SK-N-SH treated with all-trans-retinoic acid at 6 μM for 48 hours (cell line): ENCODE measurements around the gene GATA5.

ENCODE experiments used
- ATAC-seq: fragments of 200-7000 bp; cut with Tn5 transposase; 3 replicates; pipeline ENCODE4 v1.9.1; 2020; ENCODE audit warnings: mild to moderate bottlenecking, moderate library complexity
- ARNTL ChIP-seq: fragments of 450-650 bp; formaldehyde crosslinking; IDR thresholded peaks from 2 replicates; pipeline ENCODE4 v1.5.0; 2020; ENCODE audit warnings: low read depth, mild to moderate bottlenecking, moderate library complexity, borderline replicate concordance
- BACH2 ChIP-seq: fragments of 250-450 bp; sonication (Bioruptor Pico); IDR thresholded peaks from 2 replicates; pipeline ENCODE4 v1.9.0; 2021; ENCODE audit warnings: mild to moderate bottlenecking, borderline replicate concordance
- CSDC2 ChIP-seq: fragments of 250-450 bp; sonication (Bioruptor Pico); IDR thresholded peaks from 2 replicates; pipeline ENCODE4 v1.5.0; 2020; ENCODE audit warnings: mild to moderate bottlenecking, moderate library complexity
- ESRRG ChIP-seq: fragments of 250-450 bp; sonication (Bioruptor Pico); IDR thresholded peaks from 2 replicates; pipeline ENCODE4 v1.6.1; 2021; ENCODE audit warnings: mild to moderate bottlenecking
- GLIS3 ChIP-seq: fragments of 250-450 bp; sonication (Bioruptor Pico); IDR thresholded peaks from 2 replicates; pipeline ENCODE4 v1.5.0; 2020; ENCODE audit warnings: mild to moderate bottlenecking, moderate library complexity
- ISL1 ChIP-seq: fragments of 250-450 bp; sonication (Bioruptor Pico); IDR thresholded peaks from 2 replicates; pipeline ENCODE4 v2.1.2; 2022; ENCODE audit warnings: mild to moderate bottlenecking, moderate library complexity
- OSR1 ChIP-seq: fragments of 250-450 bp; sonication (Bioruptor Pico); IDR thresholded peaks from 2 replicates; pipeline ENCODE4 v1.8.0; 2022; ENCODE audit warnings: moderate library complexity, mild to moderate bottlenecking, inconsistent platforms
- PPARA ChIP-seq: fragments of 250-450 bp; sonication (Bioruptor Pico); IDR thresholded peaks from 2 replicates; pipeline ENCODE4 v1.5.0; 2020; ENCODE audit warnings: mild to moderate bottlenecking, borderline replicate concordance
- RARB ChIP-seq: fragments of 250-450 bp; sonication (Bioruptor Pico); IDR thresholded peaks from 2 replicates; pipeline ENCODE4 v1.8.0; 2021; ENCODE audit warnings: mild to moderate bottlenecking, moderate library complexity
- SNAI2 ChIP-seq: fragments of 250-450 bp; sonication (Bioruptor Pico); IDR thresholded peaks from 2 replicates; pipeline ENCODE4 v1.5.0; 2020; ENCODE audit warnings: mild to moderate bottlenecking, moderate library complexity
- TCF4 ChIP-seq: fragments of 250-450 bp; sonication (Bioruptor Pico); IDR thresholded peaks from 2 replicates; pipeline ENCODE4 v1.8.0; 2021; ENCODE audit warnings: mild to moderate bottlenecking, moderate library complexity, borderline replicate concordance
- TOX ChIP-seq: fragments of 250-450 bp; sonication (Bioruptor Pico); IDR thresholded peaks from 2 replicates; pipeline ENCODE4 v1.8.0; 2021; ENCODE audit warnings: mild to moderate bottlenecking, moderate library complexity, borderline replicate concordance
- ZC3H10 ChIP-seq: fragments of 250-450 bp; sonication (Bioruptor Pico); IDR thresholded peaks from 2 replicates; pipeline ENCODE4 v1.5.1; 2021; ENCODE audit warnings: mild to moderate bottlenecking, moderate library complexity
- ZFP30 ChIP-seq: fragments of 450-650 bp; formaldehyde crosslinking; IDR thresholded peaks from 2 replicates; pipeline ENCODE4 v1.5.0; 2022; ENCODE audit warnings: mild to moderate bottlenecking, moderate library complexity
- ZNF565 ChIP-seq: fragments of 450-650 bp; formaldehyde crosslinking; conservative IDR thresholded peaks from 2 replicates; pipeline ENCODE4 v1.5.0; 2020; ENCODE audit warnings: low read depth, mild to moderate bottlenecking, moderate library complexity
- ZNF70 ChIP-seq: fragments of 450-650 bp; formaldehyde crosslinking; IDR thresholded peaks from 2 replicates; pipeline ENCODE4 v1.5.0; 2020; ENCODE audit warnings: mild to moderate bottlenecking, moderate library complexity
- ZNF8 ChIP-seq: fragments of 450-650 bp; formaldehyde crosslinking; IDR thresholded peaks from 2 replicates; pipeline ENCODE4 v1.5.0; 2020; ENCODE audit warnings: mild to moderate bottlenecking, moderate library complexity
- TF ChIP-seq, protein P1 (sequence below): fragments of 250-450 bp; sonication (Bioruptor Pico); IDR thresholded peaks from 2 replicates; pipeline ENCODE4 v1.5.1; 2021; ENCODE audit warnings: mild to moderate bottlenecking, moderate library complexity
- TF ChIP-seq, protein P2 (sequence below): fragments of 250-450 bp; sonication (Bioruptor Pico); IDR thresholded peaks from 2 replicates; pipeline ENCODE4 v1.8.0; 2021; ENCODE audit warnings: low read depth, mild to moderate bottlenecking, moderate library complexity, borderline replicate concordance
- TF ChIP-seq, protein P3 (sequence below): fragments of 250-450 bp; sonication (Bioruptor Pico); IDR thresholded peaks from 2 replicates; pipeline ENCODE4 v1.5.0; 2020; ENCODE audit warnings: mild to moderate bottlenecking, moderate library complexity

The GATA5 gene

DNA sequence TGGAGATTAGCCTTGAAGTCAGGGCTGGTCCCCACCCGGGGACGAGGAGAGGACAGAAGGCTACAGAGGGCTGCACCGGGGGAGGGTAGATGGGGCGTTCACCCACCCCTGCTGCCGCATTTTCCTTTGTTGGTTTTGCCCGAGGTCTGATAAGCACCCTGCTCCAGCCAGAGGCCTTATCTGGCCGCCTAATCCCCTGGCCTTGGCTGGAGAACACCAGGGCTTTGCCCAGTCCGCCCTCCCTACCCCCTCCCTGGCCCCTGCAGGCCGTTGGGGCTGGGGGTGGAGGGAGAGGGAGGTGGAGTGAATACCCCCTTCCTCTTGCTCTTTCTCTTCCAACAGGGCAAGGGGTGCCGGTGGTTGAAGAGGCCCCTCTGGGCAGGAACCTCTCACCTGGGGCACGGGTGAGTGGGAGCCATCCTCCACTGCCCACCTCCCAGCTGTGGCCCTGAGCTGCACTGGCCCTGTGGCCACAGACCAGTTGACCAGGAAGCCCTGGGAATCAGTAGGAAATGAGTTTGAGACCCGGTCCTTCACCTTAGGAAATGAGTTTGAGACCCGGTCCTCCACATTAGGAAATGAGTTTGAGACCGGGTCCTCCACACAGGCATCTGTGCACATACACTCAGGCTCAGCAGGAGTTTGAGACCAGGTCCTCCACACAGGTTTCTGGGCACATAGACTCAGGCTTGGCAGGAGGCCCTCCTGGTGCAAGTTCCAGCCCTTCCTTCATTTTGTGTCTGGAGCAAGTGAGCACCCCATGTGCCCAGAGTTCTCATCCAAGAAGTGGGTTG lies 12.0 kb upstream of the GATA5 start (continued):
- TF ChIP-seq BACH2 (CRISPR knock-in tag), result no peak

GRCh38 chr20:62487118-62487517 lies 11.3 kb upstream of the GATA5 start:
- TF ChIP-seq, protein P1, sequence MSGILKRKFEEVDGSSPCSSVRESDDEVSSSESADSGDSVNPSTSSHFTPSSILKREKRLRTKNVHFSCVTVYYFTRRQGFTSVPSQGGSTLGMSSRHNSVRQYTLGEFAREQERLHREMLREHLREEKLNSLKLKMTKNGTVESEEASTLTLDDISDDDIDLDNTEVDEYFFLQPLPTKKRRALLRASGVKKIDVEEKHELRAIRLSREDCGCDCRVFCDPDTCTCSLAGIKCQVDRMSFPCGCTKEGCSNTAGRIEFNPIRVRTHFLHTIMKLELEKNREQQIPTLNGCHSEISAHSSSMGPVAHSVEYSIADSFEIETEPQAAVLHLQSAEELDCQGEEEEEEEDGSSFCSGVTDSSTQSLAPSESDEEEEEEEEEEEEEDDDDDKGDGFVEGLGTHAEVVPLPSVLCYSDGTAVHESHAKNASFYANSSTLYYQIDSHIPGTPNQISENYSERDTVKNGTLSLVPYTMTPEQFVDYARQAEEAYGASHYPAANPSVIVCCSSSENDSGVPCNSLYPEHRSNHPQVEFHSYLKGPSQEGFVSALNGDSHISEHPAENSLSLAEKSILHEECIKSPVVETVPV (CRISPR knock-in tag), result no peak
- TF ChIP-seq TCF4 (CRISPR knock-in tag) (no peak), BACH2 (CRISPR knock-in tag) (no peak)
- ATAC-seq, result no peak

DNA sequence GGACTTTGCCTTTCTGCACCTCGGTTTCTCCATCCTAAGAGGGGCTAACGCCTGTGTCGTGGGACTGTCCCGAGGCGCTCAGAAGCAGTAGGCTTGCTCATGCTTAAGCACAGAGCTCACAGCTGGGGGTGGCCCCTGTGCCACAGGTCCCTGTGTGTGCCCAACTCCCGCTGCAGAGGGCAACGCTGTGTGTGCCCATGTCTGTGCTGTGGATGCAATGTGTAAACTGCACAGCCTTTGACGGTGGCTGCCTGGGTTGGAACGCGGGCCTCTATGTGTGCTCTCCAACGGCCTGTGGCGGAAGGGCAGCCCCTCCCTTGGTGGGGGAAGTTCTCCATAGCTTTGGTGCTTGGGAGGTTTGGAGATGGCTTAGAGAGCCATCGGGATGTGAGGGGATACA lies 10.7 kb upstream of the GATA5 start:
- TF ChIP-seq RARB (no peak), ZNF8 (CRISPR knock-in tag) (no peak), GLIS3 (no peak), ZNF70 (CRISPR knock-in tag) (no peak), ZNF565 (CRISPR knock-in tag) (no peak), ARNTL (CRISPR knock-in tag) (no peak), ZC3H10 (CRISPR knock-in tag) (no peak), BACH2 (CRISPR knock-in tag) (no peak), TOX (CRISPR knock-in tag) (no peak), CSDC2 (CRISPR knock-in tag) (no peak), PPARA (CRISPR knock-in tag) (no peak), ISL1 (CRISPR knock-in tag) (no peak), ESRRG (CRISPR knock-in tag) (no peak)
- TF ChIP-seq, protein P1 (CRISPR knock-in tag), result no peak
- TF ChIP-seq, protein P2, sequence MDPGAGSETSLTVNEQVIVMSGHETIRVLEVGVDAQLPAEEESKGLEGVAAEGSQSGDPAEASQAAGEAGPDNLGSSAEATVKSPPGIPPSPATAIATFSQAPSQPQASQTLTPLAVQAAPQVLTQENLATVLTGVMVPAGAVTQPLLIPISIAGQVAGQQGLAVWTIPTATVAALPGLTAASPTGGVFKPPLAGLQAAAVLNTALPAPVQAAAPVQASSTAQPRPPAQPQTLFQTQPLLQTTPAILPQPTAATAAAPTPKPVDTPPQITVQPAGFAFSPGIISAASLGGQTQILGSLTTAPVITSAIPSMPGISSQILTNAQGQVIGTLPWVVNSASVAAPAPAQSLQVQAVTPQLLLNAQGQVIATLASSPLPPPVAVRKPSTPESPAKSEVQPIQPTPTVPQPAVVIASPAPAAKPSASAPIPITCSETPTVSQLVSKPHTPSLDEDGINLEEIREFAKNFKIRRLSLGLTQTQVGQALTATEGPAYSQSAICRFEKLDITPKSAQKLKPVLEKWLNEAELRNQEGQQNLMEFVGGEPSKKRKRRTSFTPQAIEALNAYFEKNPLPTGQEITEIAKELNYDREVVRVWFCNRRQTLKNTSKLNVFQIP (CRISPR knock-in tag), result no peak
- no peak for ATAC-seq

DNA sequence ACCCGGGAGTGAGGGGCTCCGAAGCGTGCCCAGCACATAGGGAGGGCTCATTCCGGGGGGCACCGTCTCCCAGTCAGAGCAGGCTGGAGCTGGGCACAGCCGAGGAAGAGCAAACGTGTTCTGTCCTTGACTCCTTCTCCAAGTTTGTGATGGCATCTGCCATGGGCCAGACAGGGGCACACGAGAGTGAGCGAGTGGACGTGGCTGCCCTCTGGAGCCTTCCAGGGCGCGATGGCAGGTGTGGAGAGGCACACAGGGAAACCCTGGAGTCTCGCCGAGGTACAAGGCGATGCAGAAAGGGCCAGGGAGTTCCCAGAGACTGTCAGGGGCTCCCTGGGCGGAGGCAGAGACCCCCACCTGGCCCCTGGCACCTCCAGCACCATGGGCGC lies 9.9 kb upstream of the GATA5 start:
- no peak for ATAC-seq
- no peak for TF ChIP-seq SNAI2 (CRISPR knock-in tag)
- no peak for TF ChIP-seq OSR1 (CRISPR knock-in tag)
- no peak for TF ChIP-seq TCF4 (CRISPR knock-in tag)
- no peak for TF ChIP-seq BACH2 (CRISPR knock-in tag)
- no peak for TF ChIP-seq ZNF8 (CRISPR knock-in tag)
- TF ChIP-seq CSDC2 (CRISPR knock-in tag), result no peak
- no peak for TF ChIP-seq GLIS3
- TF ChIP-seq, protein P2 (CRISPR knock-in tag), result no peak
- no peak for TF ChIP-seq ISL1 (CRISPR knock-in tag)
- TF ChIP-seq, all 23 proteins: peak for 0

- ATAC-seq, result no peak
- TF ChIP-seq ZFP30 (CRISPR knock-in tag), result no peak
- TF ChIP-seq, protein P3, sequence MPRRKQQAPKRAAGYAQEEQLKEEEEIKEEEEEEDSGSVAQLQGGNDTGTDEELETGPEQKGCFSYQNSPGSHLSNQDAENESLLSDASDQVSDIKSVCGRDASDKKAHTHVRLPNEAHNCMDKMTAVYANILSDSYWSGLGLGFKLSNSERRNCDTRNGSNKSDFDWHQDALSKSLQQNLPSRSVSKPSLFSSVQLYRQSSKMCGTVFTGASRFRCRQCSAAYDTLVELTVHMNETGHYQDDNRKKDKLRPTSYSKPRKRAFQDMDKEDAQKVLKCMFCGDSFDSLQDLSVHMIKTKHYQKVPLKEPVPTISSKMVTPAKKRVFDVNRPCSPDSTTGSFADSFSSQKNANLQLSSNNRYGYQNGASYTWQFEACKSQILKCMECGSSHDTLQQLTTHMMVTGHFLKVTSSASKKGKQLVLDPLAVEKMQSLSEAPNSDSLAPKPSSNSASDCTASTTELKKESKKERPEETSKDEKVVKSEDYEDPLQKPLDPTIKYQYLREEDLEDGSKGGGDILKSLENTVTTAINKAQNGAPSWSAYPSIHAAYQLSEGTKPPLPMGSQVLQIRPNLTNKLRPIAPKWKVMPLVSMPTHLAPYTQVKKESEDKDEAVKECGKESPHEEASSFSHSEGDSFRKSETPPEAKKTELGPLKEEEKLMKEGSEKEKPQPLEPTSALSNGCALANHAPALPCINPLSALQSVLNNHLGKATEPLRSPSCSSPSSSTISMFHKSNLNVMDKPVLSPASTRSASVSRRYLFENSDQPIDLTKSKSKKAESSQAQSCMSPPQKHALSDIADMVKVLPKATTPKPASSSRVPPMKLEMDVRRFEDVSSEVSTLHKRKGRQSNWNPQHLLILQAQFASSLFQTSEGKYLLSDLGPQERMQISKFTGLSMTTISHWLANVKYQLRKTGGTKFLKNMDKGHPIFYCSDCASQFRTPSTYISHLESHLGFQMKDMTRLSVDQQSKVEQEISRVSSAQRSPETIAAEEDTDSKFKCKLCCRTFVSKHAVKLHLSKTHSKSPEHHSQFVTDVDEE, result no peak
- TF ChIP-seq ESRRG (CRISPR knock-in tag), result no peak
- TF ChIP-seq OSR1 (CRISPR knock-in tag), result no peak
Observed at GRCh38 chr20:62485062-62485700, 9.4 kb upstream of the GATA5 start.
